SK-N-SH treated with all-trans-retinoic acid at 6 μM for 48 hours (cell line): ENCODE results near the gene C18orf32.

ENCODE experiments used
- ATAC-seq: fragments of 200-7000 bp; cut with Tn5 transposase; 3 replicates; pipeline ENCODE4 v1.9.1; 2020; ENCODE audit warnings: mild to moderate bottlenecking, moderate library complexity
- ARNTL ChIP-seq: fragments of 450-650 bp; formaldehyde crosslinking; IDR thresholded peaks from 2 replicates; pipeline ENCODE4 v1.5.0; 2020; ENCODE audit warnings: low read depth, mild to moderate bottlenecking, moderate library complexity, borderline replicate concordance
- BACH2 ChIP-seq: fragments of 250-450 bp; sonication (Bioruptor Pico); IDR thresholded peaks from 2 replicates; pipeline ENCODE4 v1.9.0; 2021; ENCODE audit warnings: mild to moderate bottlenecking, borderline replicate concordance
- CSDC2 ChIP-seq: fragments of 250-450 bp; sonication (Bioruptor Pico); IDR thresholded peaks from 2 replicates; pipeline ENCODE4 v1.5.0; 2020; ENCODE audit warnings: mild to moderate bottlenecking, moderate library complexity
- ESRRG ChIP-seq: fragments of 250-450 bp; sonication (Bioruptor Pico); IDR thresholded peaks from 2 replicates; pipeline ENCODE4 v1.6.1; 2021; ENCODE audit warnings: mild to moderate bottlenecking
- ISL1 ChIP-seq: fragments of 250-450 bp; sonication (Bioruptor Pico); IDR thresholded peaks from 2 replicates; pipeline ENCODE4 v2.1.2; 2022; ENCODE audit warnings: mild to moderate bottlenecking, moderate library complexity
- OSR1 ChIP-seq: fragments of 250-450 bp; sonication (Bioruptor Pico); IDR thresholded peaks from 2 replicates; pipeline ENCODE4 v1.8.0; 2022; ENCODE audit warnings: moderate library complexity, mild to moderate bottlenecking, inconsistent platforms
- PPARA ChIP-seq: fragments of 250-450 bp; sonication (Bioruptor Pico); IDR thresholded peaks from 2 replicates; pipeline ENCODE4 v1.5.0; 2020; ENCODE audit warnings: mild to moderate bottlenecking, borderline replicate concordance
- RARB ChIP-seq: fragments of 250-450 bp; sonication (Bioruptor Pico); IDR thresholded peaks from 2 replicates; pipeline ENCODE4 v1.8.0; 2021; ENCODE audit warnings: mild to moderate bottlenecking, moderate library complexity
- SNAI2 ChIP-seq: fragments of 250-450 bp; sonication (Bioruptor Pico); IDR thresholded peaks from 2 replicates; pipeline ENCODE4 v1.5.0; 2020; ENCODE audit warnings: mild to moderate bottlenecking, moderate library complexity
- TCF4 ChIP-seq: fragments of 250-450 bp; sonication (Bioruptor Pico); IDR thresholded peaks from 2 replicates; pipeline ENCODE4 v1.8.0; 2021; ENCODE audit warnings: mild to moderate bottlenecking, moderate library complexity, borderline replicate concordance
- ZC3H10 ChIP-seq: fragments of 250-450 bp; sonication (Bioruptor Pico); IDR thresholded peaks from 2 replicates; pipeline ENCODE4 v1.5.1; 2021; ENCODE audit warnings: mild to moderate bottlenecking, moderate library complexity
- ZFP3 ChIP-seq: fragments of 250-450 bp; sonication (Bioruptor Pico); IDR thresholded peaks from 2 replicates; pipeline ENCODE4 v1.5.0; 2020; ENCODE audit warnings: mild to moderate bottlenecking, moderate library complexity
- ZFP30 ChIP-seq: fragments of 450-650 bp; formaldehyde crosslinking; IDR thresholded peaks from 2 replicates; pipeline ENCODE4 v1.5.0; 2022; ENCODE audit warnings: mild to moderate bottlenecking, moderate library complexity
- ZNF565 ChIP-seq: fragments of 450-650 bp; formaldehyde crosslinking; conservative IDR thresholded peaks from 2 replicates; pipeline ENCODE4 v1.5.0; 2020; ENCODE audit warnings: low read depth, mild to moderate bottlenecking, moderate library complexity
- ZNF70 ChIP-seq: fragments of 450-650 bp; formaldehyde crosslinking; IDR thresholded peaks from 2 replicates; pipeline ENCODE4 v1.5.0; 2020; ENCODE audit warnings: mild to moderate bottlenecking, moderate library complexity
- TF ChIP-seq, protein P1 (sequence below): fragments of 250-450 bp; sonication (Bioruptor Pico); IDR thresholded peaks from 2 replicates; pipeline ENCODE4 v1.8.0; 2020; ENCODE audit warnings: mild to moderate bottlenecking, moderate library complexity, borderline replicate concordance
- TF ChIP-seq, protein P2 (sequence below): fragments of 250-450 bp; sonication (Bioruptor Pico); IDR thresholded peaks from 2 replicates; pipeline ENCODE4 v1.5.1; 2021; ENCODE audit warnings: mild to moderate bottlenecking, moderate library complexity
- TF ChIP-seq, protein P3 (sequence below): fragments of 250-450 bp; sonication (Bioruptor Pico); IDR thresholded peaks from 2 replicates; pipeline ENCODE4 v1.5.0; 2020; ENCODE audit warnings: mild to moderate bottlenecking, moderate library complexity
- TF ChIP-seq, protein P4 (sequence below): fragments of 250-450 bp; sonication (Bioruptor Pico); IDR thresholded peaks from 2 replicates; pipeline ENCODE4 v1.8.0; 2021; ENCODE audit warnings: low read depth, mild to moderate bottlenecking, moderate library complexity, borderline replicate concordance
- TF ChIP-seq, protein P5 (sequence below): fragments of 250-450 bp; sonication (Bioruptor Pico); IDR thresholded peaks from 2 replicates; pipeline ENCODE4 v1.5.1; 2020; ENCODE audit warnings: low read depth, mild to moderate bottlenecking, moderate library complexity

Gene C18orf32

DNA sequence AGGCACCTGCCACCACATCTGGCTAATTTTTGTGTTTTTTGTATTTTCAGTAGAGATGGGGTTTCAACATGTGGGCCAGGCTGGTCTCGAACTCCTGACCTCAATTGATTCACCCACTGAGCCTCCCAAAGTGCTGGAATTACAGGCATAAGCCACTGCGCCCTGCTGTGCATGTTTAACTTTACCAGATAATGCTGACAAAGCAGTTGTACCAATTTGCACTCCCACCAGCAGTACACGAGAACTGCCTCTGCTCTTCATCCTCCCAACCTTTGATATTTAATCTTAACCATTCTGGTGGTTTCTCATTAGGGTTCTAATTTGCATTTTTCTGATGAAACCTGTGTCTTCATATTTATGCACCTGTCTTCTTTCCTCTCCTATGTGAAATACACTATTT is 14.6 kb downstream of the C18orf32 start:
- TF ChIP-seq SNAI2 (CRISPR knock-in tag) (no peak), ISL1 (CRISPR knock-in tag) (no peak), ZFP3 (no peak), ESRRG (CRISPR knock-in tag) (no peak), ARNTL (CRISPR knock-in tag) (no peak), ZNF70 (no peak), BACH2 (no peak), PPARA (CRISPR knock-in tag) (no peak), RARB (CRISPR knock-in tag) (no peak), OSR1 (CRISPR knock-in tag) (no peak), TCF4 (CRISPR knock-in tag) (no peak), ZNF565 (CRISPR knock-in tag) (no peak), CSDC2 (CRISPR knock-in tag) (no peak)
- TF ChIP-seq, protein P1, sequence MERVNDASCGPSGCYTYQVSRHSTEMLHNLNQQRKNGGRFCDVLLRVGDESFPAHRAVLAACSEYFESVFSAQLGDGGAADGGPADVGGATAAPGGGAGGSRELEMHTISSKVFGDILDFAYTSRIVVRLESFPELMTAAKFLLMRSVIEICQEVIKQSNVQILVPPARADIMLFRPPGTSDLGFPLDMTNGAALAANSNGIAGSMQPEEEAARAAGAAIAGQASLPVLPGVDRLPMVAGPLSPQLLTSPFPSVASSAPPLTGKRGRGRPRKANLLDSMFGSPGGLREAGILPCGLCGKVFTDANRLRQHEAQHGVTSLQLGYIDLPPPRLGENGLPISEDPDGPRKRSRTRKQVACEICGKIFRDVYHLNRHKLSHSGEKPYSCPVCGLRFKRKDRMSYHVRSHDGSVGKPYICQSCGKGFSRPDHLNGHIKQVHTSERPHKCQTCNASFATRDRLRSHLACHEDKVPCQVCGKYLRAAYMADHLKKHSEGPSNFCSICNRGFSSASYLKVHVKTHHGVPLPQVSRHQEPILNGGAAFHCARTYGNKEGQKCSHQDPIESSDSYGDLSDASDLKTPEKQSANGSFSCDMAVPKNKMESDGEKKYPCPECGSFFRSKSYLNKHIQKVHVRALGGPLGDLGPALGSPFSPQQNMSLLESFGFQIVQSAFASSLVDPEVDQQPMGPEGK = no peak
- TF ChIP-seq, protein P2, sequence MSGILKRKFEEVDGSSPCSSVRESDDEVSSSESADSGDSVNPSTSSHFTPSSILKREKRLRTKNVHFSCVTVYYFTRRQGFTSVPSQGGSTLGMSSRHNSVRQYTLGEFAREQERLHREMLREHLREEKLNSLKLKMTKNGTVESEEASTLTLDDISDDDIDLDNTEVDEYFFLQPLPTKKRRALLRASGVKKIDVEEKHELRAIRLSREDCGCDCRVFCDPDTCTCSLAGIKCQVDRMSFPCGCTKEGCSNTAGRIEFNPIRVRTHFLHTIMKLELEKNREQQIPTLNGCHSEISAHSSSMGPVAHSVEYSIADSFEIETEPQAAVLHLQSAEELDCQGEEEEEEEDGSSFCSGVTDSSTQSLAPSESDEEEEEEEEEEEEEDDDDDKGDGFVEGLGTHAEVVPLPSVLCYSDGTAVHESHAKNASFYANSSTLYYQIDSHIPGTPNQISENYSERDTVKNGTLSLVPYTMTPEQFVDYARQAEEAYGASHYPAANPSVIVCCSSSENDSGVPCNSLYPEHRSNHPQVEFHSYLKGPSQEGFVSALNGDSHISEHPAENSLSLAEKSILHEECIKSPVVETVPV (CRISPR knock-in tag) = no peak
- TF ChIP-seq, protein P3, sequence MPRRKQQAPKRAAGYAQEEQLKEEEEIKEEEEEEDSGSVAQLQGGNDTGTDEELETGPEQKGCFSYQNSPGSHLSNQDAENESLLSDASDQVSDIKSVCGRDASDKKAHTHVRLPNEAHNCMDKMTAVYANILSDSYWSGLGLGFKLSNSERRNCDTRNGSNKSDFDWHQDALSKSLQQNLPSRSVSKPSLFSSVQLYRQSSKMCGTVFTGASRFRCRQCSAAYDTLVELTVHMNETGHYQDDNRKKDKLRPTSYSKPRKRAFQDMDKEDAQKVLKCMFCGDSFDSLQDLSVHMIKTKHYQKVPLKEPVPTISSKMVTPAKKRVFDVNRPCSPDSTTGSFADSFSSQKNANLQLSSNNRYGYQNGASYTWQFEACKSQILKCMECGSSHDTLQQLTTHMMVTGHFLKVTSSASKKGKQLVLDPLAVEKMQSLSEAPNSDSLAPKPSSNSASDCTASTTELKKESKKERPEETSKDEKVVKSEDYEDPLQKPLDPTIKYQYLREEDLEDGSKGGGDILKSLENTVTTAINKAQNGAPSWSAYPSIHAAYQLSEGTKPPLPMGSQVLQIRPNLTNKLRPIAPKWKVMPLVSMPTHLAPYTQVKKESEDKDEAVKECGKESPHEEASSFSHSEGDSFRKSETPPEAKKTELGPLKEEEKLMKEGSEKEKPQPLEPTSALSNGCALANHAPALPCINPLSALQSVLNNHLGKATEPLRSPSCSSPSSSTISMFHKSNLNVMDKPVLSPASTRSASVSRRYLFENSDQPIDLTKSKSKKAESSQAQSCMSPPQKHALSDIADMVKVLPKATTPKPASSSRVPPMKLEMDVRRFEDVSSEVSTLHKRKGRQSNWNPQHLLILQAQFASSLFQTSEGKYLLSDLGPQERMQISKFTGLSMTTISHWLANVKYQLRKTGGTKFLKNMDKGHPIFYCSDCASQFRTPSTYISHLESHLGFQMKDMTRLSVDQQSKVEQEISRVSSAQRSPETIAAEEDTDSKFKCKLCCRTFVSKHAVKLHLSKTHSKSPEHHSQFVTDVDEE = no peak
- TF ChIP-seq, protein P4, sequence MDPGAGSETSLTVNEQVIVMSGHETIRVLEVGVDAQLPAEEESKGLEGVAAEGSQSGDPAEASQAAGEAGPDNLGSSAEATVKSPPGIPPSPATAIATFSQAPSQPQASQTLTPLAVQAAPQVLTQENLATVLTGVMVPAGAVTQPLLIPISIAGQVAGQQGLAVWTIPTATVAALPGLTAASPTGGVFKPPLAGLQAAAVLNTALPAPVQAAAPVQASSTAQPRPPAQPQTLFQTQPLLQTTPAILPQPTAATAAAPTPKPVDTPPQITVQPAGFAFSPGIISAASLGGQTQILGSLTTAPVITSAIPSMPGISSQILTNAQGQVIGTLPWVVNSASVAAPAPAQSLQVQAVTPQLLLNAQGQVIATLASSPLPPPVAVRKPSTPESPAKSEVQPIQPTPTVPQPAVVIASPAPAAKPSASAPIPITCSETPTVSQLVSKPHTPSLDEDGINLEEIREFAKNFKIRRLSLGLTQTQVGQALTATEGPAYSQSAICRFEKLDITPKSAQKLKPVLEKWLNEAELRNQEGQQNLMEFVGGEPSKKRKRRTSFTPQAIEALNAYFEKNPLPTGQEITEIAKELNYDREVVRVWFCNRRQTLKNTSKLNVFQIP (CRISPR knock-in tag) = no peak
- TF ChIP-seq, protein P5, sequence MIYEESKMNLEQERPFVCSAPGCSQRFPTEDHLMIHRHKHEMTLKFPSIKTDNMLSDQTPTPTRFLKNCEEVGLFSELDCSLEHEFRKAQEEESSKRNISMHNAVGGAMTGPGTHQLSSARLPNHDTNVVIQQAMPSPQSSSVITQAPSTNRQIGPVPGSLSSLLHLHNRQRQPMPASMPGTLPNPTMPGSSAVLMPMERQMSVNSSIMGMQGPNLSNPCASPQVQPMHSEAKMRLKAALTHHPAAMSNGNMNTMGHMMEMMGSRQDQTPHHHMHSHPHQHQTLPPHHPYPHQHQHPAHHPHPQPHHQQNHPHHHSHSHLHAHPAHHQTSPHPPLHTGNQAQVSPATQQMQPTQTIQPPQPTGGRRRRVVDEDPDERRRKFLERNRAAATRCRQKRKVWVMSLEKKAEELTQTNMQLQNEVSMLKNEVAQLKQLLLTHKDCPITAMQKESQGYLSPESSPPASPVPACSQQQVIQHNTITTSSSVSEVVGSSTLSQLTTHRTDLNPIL (CRISPR knock-in tag) = no peak
- ATAC-seq = no peak

DNA sequence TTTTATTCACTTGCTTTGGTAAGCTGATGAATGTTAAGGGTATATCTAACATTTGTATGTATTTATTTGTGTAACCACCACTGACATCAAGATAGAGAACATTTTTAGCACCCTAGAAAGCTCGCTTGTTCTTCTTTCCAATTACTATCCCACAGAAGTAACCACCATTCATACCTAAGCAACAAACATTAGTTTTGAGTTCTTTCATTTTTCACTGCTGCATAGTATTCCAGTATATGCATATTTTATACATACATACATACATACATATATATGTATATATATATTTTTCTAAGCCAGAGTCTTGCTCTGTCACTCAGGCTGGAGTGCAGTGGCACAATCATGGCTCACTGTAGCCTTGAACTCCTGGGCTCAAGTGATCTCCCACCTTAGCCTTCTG is 15.5 kb downstream of the C18orf32 start:
- ATAC-seq = no peak
- TF ChIP-seq ZFP30 (CRISPR knock-in tag) = no peak
- no peak for TF ChIP-seq ZFP3
- TF ChIP-seq, protein P4 (CRISPR knock-in tag) = no peak
- no peak for TF ChIP-seq OSR1 (CRISPR knock-in tag)
- TF ChIP-seq ZC3H10 (CRISPR knock-in tag) = no peak

DNA sequence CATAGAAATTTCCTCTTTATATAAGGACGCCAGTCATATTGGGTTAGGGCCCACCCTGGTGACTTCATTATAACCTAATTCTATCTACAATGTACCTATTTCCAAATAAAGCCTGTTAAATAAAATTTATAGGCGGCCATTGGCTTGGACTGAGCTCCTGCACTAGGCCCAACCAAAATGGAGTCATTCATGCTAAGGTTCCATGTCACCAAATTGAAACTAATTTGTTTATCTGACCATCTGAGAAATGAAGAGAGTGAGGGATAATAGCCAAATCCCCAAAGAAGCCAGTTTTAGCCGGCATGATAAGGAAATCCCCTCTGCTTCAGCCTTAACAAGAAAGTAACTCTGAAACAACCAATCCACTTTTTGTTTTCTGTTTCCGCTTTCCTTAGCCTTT is 19.4 kb downstream of the C18orf32 start:
- TF ChIP-seq, protein P5 (CRISPR knock-in tag) = no peak
- TF ChIP-seq, protein P2 (CRISPR knock-in tag) = no peak

More for the DNA sequence above, 19.4 kb downstream of the C18orf32 start:
- ATAC-seq = no peak
